Stimulated activated CD4-positive, alpha-beta T cell treated with anti-CD3 and anti-CD28 coated beads, Interleukin-12 subunit alpha, Interleukin-12 subunit beta, amount 100 ng/mL, for 24 hours (primary cell): ENCODE measurements around the gene COL18A1.

Source experiments
- DNase-seq, 2 experiments: peaks; one replicate each; pipeline ENCODE4 v3.0.0-alpha.2; 2020; ENCODE audit warnings: low read depth in 2 of 2

COL18A1 gene

GRCh38 chr21:45454926-45455673, 50.1 kb downstream of the COL18A1 start:
- no peak for DNase-seq

GRCh38 chr21:45455674-45456583, 51.0 kb downstream of the COL18A1 start:
- DNase-seq, result no peak

- DNase-seq, result no peak
Measured at GRCh38 chr21:45456584-45457160, 51.7 kb downstream of the COL18A1 start.

GRCh38 chr21:45457161-45457831, 52.3 kb downstream of the COL18A1 start:
- no peak for DNase-seq

GRCh38 chr21:45457832-45458172, 52.8 kb downstream of the COL18A1 start:
- DNase-seq, result no peak

GRCh38 chr21:45458281-45459170, 53.6 kb downstream of the COL18A1 start:
- no peak for DNase-seq

GRCh38 chr21:45459171-45460010, 54.4 kb downstream of the COL18A1 start:
- DNase-seq, result no peak

- DNase-seq, result no peak
Measured at GRCh38 chr21:45460011-45460565, 55.1 kb downstream of the COL18A1 start.

GRCh38 chr21:45460611-45461368, 55.8 kb downstream of the COL18A1 start:
- DNase-seq, result no peak

- no peak for DNase-seq
Measured at GRCh38 chr21:45461369-45461750, 56.4 kb downstream of the COL18A1 start.

GRCh38 chr21:45461806-45462341, 56.9 kb downstream of the COL18A1 start:
- DNase-seq, result no peak

- no peak for DNase-seq
Measured at GRCh38 chr21:45463871-45464270, 58.9 kb downstream of the COL18A1 start.

- DNase-seq, result no peak
Measured at GRCh38 chr21:45464309-45464708, 59.3 kb downstream of the COL18A1 start.

GRCh38 chr21:45465105-45465504, 60.1 kb downstream of the COL18A1 start:
- DNase-seq, result no peak

GRCh38 chr21:45465611-45466329, 60.8 kb downstream of the COL18A1 start:
- DNase-seq, result no peak

- no peak for DNase-seq
Measured at GRCh38 chr21:45466330-45467220, 61.6 kb downstream of the COL18A1 start.

GRCh38 chr21:45467221-45467779, 62.3 kb downstream of the COL18A1 start:
- no peak for DNase-seq
